ENCODE results near the gene TNFSF8. TPM values are rescaled to one million over a fixed set of nuclear protein-coding genes. Genes with fewer than 3 reads are reported as not detected.
A peak's percentile ranks its signal among the peaks of the same experiment; 100 is the strongest.

TNFSF8 gene
- total RNA-seq, 1 donor from 2014 or later, result 3.8 TPM

DNA sequence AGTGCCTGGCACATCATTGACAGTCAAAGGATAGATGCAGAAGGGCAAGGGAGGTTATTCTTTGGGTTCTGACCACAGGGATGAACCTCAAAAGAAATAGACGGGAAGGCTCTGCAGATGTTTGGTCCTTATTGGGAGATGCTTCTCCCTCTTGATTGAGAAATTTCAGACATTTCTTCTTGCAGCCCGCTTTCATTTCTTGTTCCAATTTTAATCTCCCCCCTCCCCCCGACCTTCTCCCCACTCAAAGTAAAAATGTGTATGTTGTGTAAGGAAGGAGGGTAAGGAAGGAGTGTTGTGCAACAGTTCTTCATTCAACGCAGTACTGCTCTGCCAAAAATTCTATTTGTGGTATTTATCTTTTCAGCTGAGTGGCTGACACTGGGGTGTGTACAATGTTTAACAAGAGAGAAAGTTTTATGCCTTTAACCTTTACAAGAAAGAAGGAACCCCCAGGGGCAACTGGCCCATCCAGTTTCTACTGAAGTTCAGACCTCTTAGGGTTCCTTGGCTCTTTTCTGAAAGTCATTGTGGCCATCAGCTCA lies 78.3 kb downstream of the TNFSF8 start:
- Histone ChIP-seq H3K27me3 (no peaks in the 10 kb centered on the region), H3K9me3 (no peaks in the 10 kb centered on the region), H3K36me3 (no peaks in the 10 kb centered on the region), H3K4me3 (no peak overlapping the region), H3K27ac (no peak overlapping the region), H3K4me1 (peaks cover 8% of the 10 kb centered on the region)
- TF ChIP-seq CTCF (IDR thresholded peaks at IDR 0.05), result no peak
- DNase-seq, result no peak
- peak; percentile 88 for ATAC-seq
- intact Hi-C loops (cut with DNase I), result no loop called here

GRCh38 chr9:114851306-114851705 lies 79.1 kb downstream of the TNFSF8 start:
- no peaks in the 10 kb centered on the region for H3K36me3 ChIP-seq
- no peak overlapping the region for H3K4me3 ChIP-seq
- H3K9me3 ChIP-seq, result no peaks in the 10 kb centered on the region
- no peak for TF ChIP-seq CTCF (IDR thresholded peaks at IDR 0.05)
- ATAC-seq, result no peak
- intact Hi-C loops (cut with DNase I), result no loop called here
- no peak for DNase-seq
- H3K4me1 ChIP-seq, result peaks cover 8% of the 10 kb centered on the region
- H3K27me3 ChIP-seq, result no peaks in the 10 kb centered on the region
- H3K27ac ChIP-seq, result no peak overlapping the region

Other genes with a start within 250 kb of the TNFSF8 start
- not detected for gene TEX48, start 248.4 kb downstream of the TNFSF8 start, total RNA-seq
- gene TNFSF15, start 124.6 kb downstream of the TNFSF8 start, total RNA-seq, result 8.5 TPM
- gene TNC, start 187.6 kb upstream of the TNFSF8 start, total RNA-seq, result 52.9 TPM